ENCODE data around the gene PDYN.

PDYN gene

DNA sequence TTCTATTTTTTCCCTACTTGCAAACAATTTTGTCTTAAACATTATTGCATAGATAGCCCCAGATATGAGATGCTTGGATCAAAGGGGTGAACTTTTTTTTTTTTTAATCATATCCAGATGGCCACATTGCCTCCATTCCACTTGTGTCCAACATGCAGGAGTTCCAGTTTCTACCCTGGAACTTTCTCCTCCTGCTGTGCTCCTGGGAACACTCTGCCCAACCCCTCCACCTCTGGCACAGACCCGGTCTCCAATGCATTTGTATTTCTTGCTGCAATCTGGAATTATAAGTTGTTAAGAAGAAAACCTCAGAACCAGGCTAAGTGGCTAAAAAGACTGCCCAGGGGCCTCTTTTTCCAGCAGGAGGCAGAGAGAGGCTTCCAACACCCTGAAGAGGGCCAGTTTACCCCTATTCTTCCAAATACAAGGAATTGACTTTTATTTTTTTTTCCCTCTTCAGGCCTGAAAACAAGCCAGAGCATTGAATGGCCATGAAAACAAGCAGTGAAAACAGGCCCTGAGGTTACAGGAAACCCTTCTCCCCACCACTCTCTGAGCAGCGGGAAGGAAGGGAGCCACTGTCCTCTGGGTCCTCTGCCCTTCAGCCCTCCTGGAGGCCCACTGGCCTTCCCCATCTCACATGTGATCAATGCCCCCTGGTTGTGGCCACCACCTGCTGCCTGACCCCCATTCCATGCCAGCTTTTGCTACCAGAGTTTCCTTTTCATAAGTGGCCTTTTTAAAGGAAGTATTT is 44.3 kb downstream of the PDYN start:
- no peak for DNase-seq

DNA sequence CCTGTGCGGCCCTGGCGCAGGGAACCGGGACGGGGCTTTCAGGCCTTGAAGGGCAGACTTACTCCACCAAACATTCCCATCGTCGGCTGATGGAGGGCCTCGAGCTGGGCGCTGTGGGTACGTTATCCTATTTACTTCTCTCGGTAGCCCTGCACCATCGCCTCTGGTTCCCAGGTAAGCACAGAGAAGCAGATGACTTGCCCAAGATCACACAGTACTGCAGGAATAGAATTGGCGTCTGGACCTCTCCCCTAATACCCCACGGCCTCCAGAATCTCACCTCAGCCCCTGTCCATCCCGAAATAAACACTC is 46.4 kb downstream of the PDYN start:
- no peak for DNase-seq

DNA sequence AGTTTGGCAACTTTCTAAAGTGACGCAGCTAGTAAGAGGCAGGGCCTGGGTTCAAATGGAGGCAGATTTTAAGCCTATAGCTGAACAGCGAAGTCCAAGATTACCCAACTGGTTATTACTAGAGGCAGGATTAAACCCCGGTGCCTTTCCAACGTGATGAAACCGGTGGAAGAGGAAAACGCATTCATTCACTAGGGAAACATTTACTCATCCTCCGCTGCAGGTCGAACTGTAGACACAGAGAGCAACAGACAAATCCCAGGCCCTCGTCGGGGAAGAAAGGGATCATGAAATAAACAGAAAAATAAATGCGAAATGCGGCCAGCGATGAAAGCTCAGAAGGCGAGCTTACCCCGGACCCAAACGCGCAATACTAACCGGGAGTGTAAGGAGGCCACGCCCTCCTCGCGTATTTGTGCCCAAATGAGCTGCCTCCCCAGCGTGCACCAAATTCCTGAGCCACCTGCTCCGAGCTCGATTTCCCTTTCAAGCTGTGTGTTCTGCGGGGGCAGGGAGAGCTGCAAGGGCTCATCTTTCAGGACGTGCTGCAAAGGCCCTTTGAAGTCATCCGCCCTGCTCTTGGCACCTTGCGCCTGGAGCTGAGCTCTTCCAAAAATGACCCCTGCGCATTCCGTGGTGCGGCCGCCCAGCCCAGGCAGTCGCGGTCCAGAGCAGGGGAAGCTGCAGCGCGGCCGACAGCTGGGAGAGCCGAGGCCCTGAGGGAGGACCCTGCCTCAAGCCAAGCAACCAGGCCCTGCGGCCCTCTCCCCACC is 46.9 kb downstream of the PDYN start:
- DNase-seq: no peak

DNA sequence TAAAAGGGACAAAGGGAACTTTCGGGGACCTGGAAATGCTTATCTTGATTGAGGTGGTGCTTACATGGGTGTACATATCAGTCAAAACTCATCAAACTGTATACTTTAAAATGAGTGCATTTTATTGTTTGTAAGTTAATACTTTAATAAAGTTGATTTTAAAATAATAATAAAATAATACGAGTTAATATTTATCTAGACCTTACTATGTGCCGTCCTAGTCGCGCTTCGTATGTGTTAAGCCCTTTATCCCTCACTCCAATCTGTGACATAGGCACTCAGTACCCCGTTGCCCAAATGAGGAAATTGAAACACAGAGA is 47.5 kb downstream of the PDYN start:
- DNase-seq: no peak

DNA sequence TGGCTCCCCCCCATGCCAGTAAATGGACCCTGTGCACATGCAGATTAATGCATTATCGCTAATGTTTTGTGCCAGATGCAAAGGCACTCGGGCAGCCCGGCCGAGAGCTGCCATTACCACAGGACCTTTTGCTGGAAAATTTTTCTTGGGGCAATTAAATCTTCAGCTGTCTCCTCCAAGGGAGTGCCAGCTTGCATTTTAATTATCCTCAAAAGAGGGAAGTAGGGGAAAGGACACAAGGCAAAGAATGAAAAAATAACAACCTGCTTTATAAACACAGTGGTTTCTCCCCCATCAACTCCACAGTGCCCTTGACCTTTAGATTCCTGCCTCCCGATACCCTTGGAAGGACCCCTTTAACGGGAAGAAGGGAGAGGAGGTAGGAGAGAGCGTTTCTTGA is 48.2 kb downstream of the PDYN start:
- DNase-seq: no peak

DNA sequence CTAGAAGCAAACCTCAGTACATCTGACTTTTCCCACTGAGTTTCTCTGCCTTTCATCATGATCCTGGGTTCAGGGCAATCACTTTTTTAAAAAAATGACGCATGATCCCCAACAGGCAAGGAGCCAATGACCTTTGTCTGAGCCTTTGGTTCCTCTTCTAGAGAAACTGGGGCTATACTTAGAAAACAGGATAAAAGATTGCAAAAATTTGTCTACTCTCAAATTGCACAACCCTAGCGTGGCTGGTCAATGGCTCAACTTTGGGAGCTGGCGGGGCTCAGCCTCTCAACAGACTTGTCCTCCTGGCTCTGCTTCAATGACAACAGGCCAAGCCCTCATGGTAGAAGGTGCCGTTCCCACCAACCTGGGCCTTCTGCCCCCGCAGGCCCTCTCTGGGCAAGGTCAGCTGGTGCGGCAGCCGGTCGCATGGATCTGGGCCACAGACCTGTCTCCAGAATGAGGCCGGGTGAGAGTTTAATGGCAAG is 48.7 kb downstream of the PDYN start:
- no peak for DNase-seq

DNA sequence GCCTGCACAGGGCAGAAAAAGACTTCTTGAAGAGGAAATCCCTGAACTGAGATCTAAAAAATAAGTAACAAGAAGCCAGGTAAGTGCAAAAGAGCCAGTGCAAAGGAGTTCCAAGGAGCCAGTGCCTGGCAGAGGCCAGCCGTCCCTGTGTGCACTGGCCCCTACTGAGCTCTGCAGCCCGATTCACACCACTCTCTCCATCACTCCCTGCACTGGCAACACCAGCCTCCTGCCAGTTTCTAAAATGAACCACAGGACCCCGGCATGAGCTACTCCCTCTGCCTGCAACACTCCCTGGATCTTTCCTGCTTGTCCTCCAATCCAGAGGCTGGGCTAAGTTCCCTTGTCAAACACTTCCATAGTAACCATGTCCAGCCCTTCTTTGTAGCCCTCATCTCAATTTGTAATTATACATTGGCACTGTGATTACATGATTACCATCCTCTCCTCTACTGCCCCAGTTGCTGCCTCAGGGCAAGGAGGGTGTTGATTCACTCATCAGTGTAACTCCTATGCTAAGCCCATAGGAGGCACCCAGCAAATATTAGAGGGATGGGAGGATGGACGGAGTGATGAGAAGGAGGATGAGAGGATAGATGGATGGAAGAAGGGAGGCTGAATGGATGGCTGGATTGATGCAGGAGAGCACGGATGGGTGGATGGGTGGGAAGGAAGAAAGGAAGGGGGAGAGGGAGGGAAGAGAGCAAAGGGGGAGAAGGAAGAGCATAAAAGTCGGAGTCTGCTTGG is 49.3 kb downstream of the PDYN start:
- DNase-seq: no peak

DNA sequence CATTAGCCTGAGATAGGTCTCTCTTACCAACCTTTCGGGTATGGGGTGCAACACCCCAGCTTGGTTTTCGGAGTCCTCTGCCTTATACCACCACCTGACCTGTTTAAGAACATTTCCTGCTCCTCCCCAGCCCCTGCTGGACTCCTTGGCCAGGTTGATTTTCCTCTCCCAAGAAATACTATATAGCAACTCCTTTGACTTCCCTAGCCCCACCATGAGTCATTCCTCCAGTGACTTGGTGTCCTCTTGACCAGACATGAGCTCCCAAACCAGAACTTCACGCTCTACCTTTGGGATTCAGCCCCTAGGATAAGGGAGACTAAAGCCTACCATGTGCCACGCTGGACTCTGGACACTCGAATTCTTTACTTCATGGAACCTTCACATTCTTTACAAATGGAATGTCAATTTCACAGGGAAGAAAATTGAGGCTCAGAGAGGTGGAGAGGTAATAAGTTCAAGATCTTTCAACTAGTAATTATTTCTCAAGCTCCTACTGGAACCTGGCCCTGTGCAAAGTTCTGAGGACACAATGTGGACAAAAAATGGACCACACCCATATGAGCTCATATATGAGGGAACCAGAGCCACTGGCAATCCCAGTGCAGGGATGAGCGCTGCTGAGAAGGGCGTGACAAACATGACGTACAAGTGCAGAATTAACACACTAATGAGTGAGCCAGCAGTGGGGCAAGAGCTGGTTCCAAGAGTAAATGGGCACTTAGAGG is 50.4 kb downstream of the PDYN start:
- DNase-seq: no peak

DNA sequence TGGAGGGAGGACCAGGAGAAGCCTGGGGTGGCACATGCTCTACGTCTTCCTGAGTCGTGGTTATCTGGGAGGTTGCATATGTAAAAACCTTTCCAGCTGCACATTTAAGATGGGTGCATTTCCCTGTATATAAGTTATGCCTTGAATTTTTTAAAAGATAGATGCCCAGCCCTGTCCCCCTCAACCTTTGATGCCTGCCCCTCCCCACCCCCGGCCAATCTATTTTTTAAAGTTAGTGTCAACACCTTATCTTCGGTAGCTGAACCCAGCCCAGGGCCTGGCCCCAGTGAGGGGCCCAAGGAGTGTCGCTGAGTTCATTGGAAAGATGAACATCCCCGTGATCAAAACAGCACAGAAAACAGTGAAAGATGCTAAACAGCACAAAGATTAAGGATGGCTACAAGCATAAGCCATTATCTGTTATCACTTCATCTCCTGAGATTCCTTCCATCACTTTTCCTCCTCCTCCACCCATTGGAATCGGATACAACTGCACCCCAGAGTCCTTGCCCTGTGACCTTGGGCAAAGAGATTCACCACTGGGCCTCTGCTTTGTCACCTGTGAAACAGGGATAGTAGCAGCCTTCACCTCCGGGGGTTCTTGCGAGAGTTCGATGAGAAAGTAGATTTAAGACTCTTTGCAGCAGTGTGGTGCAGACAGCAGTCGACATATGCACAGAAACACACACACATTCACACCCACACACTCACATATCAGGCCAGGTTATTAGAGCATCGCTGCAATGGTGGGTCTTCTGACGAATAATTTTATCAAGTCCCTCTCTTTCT is 51.2 kb downstream of the PDYN start:
- DNase-seq: no peak

DNA sequence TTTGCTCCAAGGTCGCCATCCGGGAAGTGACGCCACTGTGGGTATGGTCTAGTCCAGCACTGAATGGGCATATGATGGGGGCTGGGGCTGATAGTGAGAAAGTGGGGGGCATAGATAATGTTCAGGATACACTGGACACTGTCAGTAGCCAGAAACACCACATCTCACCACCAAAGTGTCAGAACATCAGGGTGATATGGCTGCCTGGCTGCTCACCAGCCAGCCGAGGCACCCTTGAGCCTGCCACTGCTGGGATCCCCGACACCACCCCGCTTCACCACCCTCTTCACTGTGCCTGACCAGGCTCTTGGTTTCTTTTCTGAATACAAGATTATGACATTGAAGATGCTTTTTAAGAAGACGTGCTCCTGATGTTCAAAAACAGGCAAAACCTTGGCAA is 51.8 kb downstream of the PDYN start:
- DNase-seq: no peak

DNA sequence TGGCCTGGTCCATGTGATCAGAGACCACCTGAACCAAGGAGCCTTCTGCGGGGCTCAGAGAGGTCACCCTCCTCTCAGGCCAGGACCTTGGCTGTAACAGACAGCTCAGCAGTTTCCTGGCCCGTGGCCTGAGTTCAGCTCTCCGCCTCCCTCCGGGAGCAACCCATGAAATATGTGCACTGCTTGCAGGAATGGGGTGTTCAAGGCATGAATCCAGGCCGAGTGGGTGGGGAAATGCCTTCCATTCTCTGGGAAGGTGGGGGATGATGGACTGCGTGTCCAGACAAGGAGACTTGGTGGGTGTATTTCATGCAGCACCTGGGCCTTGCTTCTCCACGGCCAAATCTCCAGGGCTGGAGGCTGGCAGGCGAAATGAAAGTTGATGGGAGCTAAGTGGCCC is 52.6 kb downstream of the PDYN start:
- no peak for DNase-seq

DNA sequence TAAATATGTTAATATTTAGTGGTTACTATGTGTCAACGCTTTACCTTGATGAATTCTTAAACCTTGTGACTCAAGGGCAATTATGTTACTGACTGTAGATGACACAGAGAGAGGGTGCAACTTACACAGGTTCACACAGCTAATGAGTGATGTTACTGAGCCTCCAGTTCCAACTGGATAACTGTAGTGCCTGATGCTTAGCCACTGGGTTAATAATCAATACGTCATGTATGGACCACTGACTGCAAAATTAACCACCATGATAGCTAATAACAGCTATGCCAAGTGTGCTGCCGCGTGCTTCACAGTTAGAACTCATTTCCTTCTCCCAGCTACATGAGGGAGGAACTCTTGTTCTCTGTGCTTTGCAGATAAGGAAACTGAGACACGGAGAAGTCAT is 53.3 kb downstream of the PDYN start:
- no peak for DNase-seq

DNA sequence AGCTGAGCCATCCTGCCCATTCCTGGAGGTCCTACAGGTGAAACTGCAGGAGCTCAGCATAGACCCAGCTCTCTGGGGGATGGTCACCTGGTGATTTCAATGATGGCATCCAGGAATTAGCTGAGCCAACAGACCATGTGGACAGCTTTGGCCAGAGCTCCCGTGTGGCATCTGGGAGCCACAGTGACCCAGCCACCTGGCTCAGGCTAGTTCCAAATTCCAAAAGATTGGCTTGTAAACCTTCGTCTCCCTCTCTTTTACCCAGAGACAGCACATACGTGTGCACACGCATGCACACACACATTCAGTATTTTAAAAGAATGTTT is 54.6 kb downstream of the PDYN start:
- DNase-seq: no peak

DNA sequence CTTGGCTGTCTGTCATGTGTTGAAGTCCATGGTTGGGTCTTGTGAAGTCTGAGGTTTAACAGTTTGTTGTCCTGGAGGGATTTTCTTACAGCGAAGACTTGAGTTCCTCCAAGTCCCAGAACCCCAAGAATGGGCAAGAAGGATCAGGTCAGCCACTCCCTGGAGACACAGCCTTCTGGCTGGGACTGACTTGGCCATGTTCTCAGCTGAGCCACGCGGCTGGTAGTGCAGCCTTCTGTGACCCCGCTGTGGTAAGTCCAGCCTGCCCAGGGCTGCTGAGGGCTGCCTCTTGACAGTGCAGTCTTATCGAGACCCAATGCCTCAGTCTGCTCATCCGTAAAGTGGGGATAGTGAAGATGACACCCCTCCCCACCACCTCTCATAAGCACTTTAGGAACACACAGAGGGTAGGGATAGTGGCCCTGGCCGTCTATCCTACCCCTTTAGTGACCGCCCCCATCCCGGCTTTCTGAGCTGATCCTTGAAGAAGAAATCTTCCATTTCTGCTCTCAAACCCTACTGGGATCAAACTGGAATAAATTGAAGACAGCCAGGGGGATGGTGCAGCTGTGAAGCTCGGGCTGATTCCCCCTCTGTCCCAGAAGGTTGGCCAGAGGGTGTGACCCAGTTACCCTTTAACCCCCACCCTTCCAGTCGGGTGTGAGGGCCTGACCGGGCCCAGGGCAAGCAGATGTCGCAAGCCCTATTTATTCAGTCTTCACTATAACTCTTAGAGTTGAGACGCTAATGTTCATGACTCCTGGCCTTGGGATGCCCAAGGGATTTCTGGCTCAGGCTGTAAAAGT is 55.2 kb downstream of the PDYN start:
- DNase-seq: no peak

DNA sequence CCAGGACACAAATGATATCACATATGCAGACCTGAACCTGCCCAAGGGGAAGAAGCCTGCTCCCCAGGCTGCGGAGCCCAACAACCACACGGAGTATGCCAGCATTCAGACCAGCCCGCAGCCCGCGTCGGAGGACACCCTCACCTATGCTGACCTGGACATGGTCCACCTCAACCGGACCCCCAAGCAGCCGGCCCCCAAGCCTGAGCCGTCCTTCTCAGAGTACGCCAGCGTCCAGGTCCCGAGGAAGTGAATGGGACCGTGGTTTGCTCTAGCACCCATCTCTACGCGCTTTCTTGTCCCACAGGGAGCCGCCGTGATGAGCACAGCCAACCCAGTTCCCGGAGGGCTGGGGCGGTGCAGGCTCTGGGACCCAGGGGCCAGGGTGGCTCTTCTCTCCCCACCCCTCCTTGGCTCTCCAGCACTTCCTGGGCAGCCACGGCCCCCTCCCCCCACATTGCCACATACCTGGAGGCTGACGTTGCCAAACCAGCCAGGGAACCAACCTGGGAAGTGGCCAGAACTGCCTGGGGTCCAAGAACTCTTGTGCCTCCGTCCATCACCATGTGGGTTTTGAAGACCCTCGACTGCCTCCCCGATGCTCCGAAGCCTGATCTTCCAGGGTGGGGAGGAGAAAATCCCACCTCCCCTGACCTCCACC is 56.4 kb downstream of the PDYN start:
- no peak for DNase-seq

DNA sequence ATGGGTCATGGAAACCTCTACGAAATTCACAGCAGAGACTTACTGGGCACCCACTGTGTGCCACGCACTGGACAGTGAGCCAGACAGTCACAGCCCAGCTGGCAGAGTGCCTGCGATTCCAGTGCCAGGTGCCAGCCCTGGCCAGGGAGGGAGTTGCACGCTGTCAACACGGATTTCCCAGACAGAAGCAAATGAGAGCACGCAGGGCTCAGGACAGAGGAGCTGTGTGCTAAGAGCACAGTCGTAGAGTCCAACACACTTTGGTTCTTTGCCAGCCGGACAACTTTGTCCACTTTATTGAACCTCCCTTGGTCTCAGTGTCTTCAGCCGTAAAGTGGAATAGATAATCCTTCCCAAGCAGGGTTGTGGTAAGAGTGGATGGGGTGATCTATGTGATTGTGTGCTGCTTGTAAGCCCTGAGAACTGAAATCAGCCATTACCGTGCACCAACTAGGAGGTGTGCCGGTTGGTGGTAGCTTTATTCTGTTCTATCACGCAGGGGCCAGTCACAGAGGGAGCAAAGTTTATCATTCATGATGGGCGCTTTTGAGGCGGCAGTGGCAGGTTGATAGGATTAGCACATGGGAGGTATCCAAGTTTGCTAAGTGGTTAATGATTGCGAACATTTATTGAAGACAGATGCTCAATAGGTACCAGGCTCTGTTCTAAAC is 58.0 kb downstream of the PDYN start:
- DNase-seq: no peak

DNA sequence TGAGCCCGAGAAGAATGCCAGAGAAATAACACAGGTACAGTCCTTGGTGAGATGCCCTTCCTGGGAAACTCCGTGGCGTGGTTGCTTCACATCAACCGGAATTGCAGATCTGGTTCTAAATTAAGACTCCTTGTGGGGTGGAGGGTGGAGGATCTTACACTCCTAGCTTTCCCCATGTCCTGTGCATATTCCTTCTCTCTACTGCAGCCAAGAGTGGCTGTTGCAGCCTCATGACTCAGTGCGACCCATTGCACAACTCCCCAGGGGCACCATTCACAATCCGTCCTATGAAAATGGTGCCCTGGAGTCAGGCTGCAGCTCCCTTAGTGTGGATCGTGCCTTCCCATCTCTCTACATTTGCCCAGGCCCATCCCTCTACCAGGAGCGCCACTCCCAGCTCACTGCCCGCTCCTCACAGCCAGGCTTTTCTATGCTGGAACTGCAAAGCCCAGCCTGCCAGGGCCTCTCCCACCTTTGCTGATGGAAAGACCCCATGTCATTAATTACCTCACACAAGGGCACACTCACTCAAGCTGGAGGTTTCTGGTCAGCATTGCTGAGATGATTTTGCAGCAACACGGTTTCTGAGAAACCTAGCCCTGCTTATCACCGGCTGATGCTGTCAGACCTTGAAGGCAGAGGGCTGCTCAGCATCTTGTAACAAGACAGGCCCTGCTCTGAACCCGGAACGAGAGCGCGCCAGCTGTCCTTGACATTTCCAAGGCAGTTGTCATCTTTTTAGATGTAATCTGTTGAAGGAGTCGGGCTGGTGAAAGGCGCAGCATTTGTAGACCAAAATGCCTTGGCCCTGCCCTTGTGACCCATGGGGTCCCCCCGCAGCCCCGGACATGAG is 58.9 kb downstream of the PDYN start:
- DNase-seq: no peak

DNA sequence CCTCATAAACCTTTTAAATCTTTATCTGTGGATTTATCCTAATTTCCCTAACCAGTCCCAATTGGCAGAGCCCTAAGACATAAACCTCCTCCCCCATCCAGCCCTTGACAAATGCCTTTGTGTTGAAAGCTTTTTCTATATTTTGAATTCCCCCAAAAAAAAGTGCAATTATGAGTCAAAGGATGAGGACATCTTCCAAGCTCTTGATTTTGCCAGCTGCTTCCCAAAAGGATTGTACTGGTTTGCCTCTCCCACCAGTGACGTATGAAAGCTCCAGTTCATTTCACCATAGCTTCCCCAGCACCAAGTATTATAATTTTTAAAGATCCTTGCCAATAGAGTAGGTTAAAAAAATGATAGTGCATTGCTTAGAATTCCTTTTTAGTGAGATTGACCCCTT is 59.7 kb downstream of the PDYN start:
- no peak for DNase-seq

DNA sequence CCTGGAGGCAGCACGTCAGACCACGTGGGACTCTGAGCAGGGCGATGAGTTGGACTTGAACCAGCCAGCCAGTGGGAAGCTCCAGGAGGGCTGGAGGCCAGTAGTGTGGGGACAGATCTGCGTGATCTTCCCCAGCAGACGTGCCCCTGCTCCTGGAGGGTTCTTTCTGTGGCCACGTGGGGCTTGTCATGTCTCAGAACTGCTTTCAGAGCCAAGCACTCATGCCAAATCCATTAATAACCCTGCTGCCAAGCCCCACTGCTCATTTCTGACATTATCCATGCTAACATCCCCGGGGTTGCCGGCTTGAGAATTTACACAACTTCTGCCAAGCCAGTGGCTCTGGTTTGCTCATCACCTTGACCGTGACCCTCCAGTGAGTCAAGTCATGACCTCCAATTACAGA is 60.4 kb downstream of the PDYN start:
- no peak for DNase-seq

DNA sequence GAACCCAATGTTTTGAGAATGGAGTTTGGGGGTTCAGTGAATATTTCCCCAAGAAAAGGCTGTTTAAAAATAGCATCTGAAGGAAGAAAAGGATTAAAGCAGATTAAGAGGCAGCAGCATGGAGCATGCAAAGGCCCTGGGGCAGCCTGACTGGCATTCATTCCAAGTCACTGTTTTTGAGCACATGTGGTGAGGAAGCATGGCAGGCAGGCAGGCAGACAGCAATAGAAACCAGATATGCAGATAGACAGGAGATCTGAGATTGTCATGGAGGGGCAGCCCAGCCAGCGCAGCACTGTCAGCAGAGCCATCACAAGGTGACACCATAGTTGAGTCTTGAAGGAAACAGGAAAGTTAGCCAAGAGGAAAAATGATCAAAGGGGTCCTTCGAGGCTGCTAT is 60.9 kb downstream of the PDYN start:
- no peak for DNase-seq
